HEK293 (cell line): ENCODE results near the gene KAT2B.

Source experiments
- BCL11B ChIP-seq: fragments of 450-650 bp; formaldehyde crosslinking; IDR thresholded peaks from 2 replicates; pipeline ENCODE4 v1.5.1; 2016; ENCODE audit warnings: low read depth, missing biosample characterization, missing genetic modification characterization
- YY1 ChIP-seq: fragments of 450-650 bp; formaldehyde crosslinking; IDR thresholded peaks from 2 replicates; pipeline ENCODE4 v1.5.1; 2018; ENCODE audit warnings: missing biosample characterization, missing genetic modification characterization
- ZBTB7A ChIP-seq: fragments of 450-650 bp; formaldehyde crosslinking; IDR thresholded peaks from 2 replicates; pipeline ENCODE4 v1.5.1; 2016; ENCODE audit warnings: low read depth, missing biosample characterization, missing genetic modification characterization
- TF ChIP-seq, protein P1 (sequence below): fragments of 450-650 bp; formaldehyde crosslinking; IDR thresholded peaks from 2 replicates; pipeline ENCODE4 v1.5.1; 2016; ENCODE audit warnings: missing biosample characterization, missing genetic modification characterization

DNA sequence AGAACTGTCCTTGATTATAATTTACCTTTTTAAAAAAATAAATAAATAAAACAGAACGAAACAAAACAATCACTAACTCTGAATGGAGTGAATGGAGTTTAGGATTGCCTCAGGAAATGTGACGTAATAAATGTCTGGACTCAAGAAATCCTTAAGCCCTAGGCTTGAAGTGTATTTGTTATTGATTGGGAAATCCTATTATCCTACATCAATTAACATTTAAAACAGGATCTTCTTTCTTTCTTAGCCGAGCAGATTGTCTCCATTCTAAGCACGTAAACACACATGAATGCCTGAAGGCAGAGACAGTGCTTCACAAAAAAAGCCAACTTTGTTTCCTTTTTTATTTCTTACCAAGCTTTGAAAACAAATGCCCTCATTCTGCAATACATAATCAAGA, 33.4 kb downstream of the KAT2B start:
- TF ChIP-seq, protein P1, sequence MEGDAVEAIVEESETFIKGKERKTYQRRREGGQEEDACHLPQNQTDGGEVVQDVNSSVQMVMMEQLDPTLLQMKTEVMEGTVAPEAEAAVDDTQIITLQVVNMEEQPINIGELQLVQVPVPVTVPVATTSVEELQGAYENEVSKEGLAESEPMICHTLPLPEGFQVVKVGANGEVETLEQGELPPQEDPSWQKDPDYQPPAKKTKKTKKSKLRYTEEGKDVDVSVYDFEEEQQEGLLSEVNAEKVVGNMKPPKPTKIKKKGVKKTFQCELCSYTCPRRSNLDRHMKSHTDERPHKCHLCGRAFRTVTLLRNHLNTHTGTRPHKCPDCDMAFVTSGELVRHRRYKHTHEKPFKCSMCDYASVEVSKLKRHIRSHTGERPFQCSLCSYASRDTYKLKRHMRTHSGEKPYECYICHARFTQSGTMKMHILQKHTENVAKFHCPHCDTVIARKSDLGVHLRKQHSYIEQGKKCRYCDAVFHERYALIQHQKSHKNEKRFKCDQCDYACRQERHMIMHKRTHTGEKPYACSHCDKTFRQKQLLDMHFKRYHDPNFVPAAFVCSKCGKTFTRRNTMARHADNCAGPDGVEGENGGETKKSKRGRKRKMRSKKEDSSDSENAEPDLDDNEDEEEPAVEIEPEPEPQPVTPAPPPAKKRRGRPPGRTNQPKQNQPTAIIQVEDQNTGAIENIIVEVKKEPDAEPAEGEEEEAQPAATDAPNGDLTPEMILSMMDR (tag by site-specific recombination), result no peak
- TF ChIP-seq YY1 (tag by site-specific recombination) (no peak), ZBTB7A (tag by site-specific recombination) (no peak), BCL11B (tag by site-specific recombination) (no peak)
